HuH-7.5 (cell line): ENCODE results near the gene PSEN2.
"Not testable (repeated sequence)": the region's sequence is repeated elsewhere in the genome, so short reads cannot be mapped to it uniquely, and the experiment has no call there.

Source experiments
- DNase-seq: peaks from one replicate; pipeline ENCODE4 v3.0.0; 2011; ENCODE audit warnings: low spot score

Gene PSEN2

DNA sequence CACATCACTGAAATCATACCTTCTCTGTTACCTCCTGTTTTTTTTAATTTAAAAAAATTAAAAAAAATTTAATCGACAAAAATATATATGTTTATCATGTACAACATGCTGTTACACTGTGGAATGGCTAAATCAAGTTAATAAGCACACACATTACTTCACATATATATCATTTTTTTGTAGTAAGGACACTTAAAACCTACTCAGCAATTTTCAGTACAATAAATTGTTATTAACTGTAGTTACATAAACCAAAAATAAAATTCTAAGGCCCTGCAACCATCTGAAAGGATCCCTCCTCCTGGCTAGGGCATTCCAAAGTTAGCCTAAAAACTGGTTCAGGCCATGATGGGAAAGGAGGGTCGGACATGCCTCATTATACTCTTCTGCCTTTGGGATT, 46.1 kb downstream of the PSEN2 start:
- no peak for DNase-seq

DNA sequence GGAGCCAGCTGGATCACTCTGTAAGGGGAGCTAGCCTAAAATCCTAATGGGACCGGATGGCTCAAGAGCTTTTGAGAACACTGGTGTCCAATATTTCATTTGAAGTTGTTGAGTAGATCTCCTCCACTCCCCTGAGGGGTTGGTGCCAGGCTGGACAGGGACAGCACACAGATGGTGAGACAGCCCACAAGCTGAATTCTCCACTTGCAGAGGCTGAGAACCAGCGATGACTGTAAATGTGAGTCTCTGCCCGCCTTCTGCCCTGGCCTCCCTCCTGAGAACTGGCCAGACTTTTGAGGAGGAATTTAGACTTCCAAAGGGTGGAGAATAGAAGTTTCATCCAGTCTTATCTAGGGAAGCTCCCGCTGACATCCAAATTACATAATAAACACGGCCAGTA, 49.2 kb downstream of the PSEN2 start:
- DNase-seq: no peak

- no peak for DNase-seq
Measured at GRCh38 chr1:226919995-226920394, 49.6 kb downstream of the PSEN2 start.

DNA sequence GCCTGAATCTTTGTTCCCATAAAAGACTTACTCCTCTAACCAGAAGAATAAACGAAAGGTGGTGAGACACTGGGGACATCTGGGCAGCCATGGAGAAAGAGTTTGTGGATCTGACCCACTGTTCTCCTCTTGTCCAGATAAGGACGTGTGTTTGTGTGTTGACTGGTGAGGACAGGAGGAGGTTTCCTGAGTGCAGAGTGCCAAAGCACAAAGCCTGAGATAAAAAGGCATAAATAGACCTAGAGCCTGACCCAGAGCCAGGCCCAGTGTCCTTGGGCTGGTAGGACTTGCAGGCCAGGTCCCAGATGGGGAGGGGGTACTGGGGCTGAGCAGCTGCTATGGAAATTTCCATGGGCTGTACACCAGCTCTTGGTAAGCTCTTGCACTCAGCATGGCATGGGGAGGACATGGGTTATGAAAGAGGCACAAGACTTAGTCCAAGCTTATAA, 50.1 kb downstream of the PSEN2 start:
- no peak for DNase-seq

- no peak for DNase-seq
Measured at GRCh38 chr1:226921504-226921903, 51.1 kb downstream of the PSEN2 start.

GRCh38 chr1:226929260-226930111, 59.1 kb downstream of the PSEN2 start:
- DNase-seq: not testable (repeated sequence)

DNA sequence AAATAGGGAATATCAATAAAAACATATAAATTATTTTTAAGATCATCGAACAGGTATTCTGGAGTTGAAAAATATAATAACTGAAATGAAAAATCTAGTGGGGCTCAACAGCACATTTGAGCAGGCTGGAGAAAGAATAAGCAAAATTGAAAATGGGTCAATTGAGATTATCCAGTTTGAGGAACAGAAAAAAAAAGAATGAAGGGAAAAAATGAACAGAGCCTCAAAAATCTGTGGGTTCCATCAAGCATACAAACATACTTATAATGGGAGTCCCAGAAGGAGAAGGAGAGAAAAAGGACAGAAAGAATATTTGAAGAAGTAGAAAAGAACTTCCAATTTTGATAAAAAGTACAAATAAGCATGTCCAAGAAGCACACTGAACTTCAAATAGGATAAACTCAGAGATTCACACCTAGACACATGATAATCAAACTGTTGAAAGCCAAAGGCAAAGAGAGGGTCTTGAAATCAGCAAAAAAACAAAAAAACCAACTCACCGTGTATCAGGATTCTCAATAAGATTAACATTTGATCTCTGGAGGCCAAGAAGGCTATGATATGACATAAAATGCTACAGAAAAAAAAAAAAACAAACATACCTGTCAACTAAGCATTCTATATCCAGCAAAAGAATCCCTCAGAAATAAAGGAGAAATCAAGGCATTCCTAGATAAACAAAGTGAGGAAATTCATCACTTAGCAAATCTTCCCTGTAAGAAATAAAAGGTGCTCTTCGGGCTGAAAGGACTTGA, 64.2 kb downstream of the PSEN2 start:
- DNase-seq: no peak

- no peak for DNase-seq
Measured at GRCh38 chr1:226937940-226938725, 67.7 kb downstream of the PSEN2 start.

- no peak for DNase-seq
Measured at GRCh38 chr1:226938903-226939437, 68.6 kb downstream of the PSEN2 start.

DNA sequence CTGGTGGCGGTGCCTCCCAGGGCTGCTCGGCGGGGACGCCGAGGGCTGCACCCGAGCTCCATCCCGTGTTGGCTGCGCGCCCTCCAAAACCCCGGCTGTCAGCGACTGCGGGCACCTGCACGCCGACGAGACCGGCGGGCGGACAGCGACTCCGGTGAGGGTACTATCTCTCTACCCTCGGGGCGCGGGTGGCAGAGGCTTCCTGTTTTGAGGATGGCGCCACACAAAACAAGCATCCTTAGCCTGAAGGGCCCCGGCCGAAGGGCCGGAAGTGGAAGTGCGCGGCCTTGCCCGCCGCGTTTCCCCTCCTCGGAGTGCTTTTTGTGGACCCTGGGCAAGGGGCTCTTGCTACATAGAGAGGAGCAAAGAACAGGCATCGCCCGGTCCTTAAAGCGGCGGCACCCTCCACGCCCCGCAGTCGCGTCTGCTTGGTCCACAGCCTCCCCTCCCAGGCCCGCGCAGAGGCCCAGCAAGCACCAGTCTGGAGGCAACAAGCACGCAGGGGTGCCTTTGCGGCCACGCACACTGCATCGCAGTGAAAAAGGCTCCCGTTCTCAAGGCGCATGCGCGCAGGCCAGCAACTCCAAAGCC, 69.1 kb downstream of the PSEN2 start:
- peak; percentile 39 for DNase-seq

DNA sequence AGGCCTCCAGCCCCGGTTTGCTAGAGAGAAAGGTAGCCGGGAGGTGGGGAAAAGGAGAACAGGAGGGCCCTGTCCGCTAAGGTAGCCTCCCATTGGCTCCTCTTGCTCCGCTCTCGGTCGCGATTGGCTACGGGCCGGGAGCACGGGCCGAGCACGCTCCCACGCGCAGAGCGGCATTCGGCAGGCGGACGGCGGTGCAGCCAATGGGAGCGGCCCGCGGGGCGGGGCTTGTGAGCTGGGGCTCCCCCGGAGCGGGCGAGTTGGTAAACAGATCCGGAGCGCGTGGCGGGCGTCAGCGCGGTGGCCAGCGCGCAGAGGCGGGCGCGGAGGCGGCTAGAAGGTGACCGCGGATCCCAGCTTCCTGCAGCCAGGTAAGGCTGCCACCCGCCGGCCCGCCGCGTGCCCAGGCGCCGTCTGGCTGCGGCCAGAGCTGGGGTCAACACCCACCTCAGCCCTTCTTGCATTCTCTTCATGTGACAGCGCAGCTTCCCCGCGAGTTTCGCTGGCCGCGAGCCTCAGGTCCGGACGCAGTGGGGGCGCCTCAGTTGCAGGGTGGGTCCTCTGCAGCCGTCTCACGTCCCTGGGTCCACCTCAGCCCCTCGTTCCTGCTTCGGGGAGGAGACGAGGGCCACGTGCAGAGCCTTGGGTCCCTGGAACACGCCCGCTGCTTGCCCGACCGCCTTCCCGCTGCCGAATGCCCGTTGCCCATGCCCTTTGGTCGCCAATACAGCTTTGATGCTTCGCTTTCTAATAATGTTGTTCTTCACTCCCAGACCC, 69.8 kb downstream of the PSEN2 start, which contains the start of gene COQ8A:
TSS of gene COQ8A (plus strand) at position 266 of the 777 bp plus-strand sequence. CDS start 21,092 bp downstream, outside the sequence.
- peak; percentile 93 for DNase-seq

- no peak for DNase-seq
Measured at GRCh38 chr1:226940806-226941067, 70.3 kb downstream of the PSEN2 start.

GRCh38 chr1:226942392-226942791, 72.0 kb downstream of the PSEN2 start:
- no peak for DNase-seq

DNA sequence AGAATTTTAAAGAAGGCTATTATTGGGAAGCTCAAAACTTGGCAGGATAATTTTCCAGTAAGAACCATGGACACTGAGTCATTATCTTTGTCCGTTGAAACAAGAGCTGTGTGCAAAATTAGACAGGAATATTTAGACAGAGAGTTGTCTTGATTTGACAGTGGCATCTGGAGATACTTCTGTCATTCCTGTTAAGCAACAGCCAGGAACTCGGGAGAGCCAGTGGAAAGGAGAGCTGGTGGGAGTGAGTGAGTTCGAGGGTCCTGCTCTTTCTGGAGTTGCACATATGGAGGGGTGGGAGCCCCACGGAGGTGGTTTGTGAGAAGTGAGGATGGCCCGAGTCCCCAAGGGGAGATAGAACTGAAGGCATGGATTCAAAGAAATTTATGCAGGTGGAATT, 72.7 kb downstream of the PSEN2 start:
- DNase-seq: no peak

- DNase-seq: no peak
Measured at GRCh38 chr1:226943927-226944326, 73.5 kb downstream of the PSEN2 start.

DNA sequence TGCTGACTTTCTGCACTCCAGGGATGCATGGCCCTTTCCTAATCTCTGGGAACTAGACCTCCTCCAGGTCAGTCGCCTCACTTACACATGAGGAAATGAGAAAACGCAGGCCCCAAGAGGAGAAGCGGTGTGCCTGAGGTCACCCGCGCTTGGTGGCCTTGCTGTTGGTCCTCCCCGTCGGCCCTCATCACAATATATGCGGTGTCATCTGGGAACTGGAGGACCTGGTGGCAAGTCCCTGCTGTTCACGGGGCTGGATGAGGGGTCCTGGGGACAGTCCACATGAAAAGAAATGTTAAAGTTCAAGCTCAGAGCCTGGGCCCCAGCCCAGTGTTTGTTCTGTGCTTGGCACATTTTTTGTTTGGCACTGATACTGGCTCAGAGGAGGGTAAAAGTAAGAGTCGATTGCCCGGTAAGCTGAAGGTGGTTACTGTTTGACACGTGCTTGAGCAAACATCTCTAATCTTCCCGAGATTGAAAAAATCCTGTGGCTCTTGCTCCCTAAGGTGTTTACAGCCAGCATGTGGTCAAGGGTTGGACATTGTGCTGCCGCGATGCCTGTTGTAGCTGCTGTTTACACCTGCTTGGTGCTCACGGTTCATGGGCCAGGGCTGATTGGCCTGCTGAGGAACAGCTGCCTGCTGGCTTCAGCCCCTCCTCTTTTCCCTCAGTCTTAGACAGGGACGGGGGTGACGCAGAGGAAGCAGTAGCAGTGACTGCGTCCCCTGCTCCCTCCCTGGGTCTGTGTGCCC, 74.9 kb downstream of the PSEN2 start:
- DNase-seq: no peak
